ENCODE measurements around the gene RASA2. TPM values are rescaled to one million over a fixed set of nuclear protein-coding genes. Genes with fewer than 3 reads are reported as not detected.

RASA2 gene
- total and polyA plus RNA-seq, 9 of the 15 experiments (the other 6 are each of a cell fraction or from before 2014, with no cell fraction given): 2.0 to 12.8 (median 9.5) TPM

GRCh38 chr3:141526709-141527108, 39.9 kb downstream of the RASA2 start:
- no peaks in the 10 kb centered on the region for H3K9me1 ChIP-seq (ENCODE audit: control insufficient read depth, insufficient read depth, low read length)
- ATAC-seq: no peak
- no peak for FAIRE-seq
- no peak overlapping the region for H3K9ac ChIP-seq (ENCODE audit: insufficient read depth in 1 of 2, low read depth in 2 of 2, low read length in 2 of 2)
- H3K4me3 ChIP-seq: no peak overlapping the region
- CTCF ChIA-PET (ENCODE audit: low intra/inter-chr PET ratio): no interaction called here
- intact Hi-C loops (cut with micrococcal nuclease) (no loop called here), in situ Hi-C loops (cut with MboI) (no loop called here)
- H3K27me3 ChIP-seq (ENCODE audit: control insufficient read depth in 2 of 2, insufficient read depth in 2 of 2, low read length in 2 of 2): no peaks in the 10 kb centered on the region
- no peak for DNase-seq (ENCODE audit: extremely low read depth in 1 of 4, low spot score in 3 of 4)
- H3K9me3 ChIP-seq (replicated peaks; ENCODE audit: control insufficient read depth, insufficient read depth, low read depth, low read length): no peaks in the 10 kb centered on the region
- peaks cover 17% of the 10 kb centered on the region; the same call in 2 of the 3 replicates for H3K36me3 ChIP-seq (ENCODE audit: control insufficient read depth, insufficient read depth, low read length)
- H2AFZ ChIP-seq (ENCODE audit: low read depth, low read length): no peak overlapping the region
- H3K79me2 ChIP-seq (ENCODE audit: control insufficient read depth, insufficient read depth, low read length): no peaks in the 10 kb centered on the region
- no peak overlapping the region for H3K27ac ChIP-seq (ENCODE audit: extremely low read depth, low read depth, low read length)
- TF ChIP-seq ZNF124 (CRISPR knock-in tag; IDR thresholded peaks at IDR 0.05): no peak
- no peak for TF ChIP-seq CHD4 (IDR thresholded peaks at IDR 0.05; ENCODE audit: insufficient read depth, insufficient replicate concordance, low read depth, low read length, poor library complexity, severe bottlenecking)
- no peak for TF ChIP-seq BCL6 (CRISPR knock-in tag; IDR thresholded peaks at IDR 0.05)
- no TSS peak for BruUV-seq (replicated peaks)
- no peaks in the 10 kb centered on the region for H4K20me1 ChIP-seq (replicated peaks; ENCODE audit: control insufficient read depth, insufficient read depth, low read length)
- H3K4me1 ChIP-seq (replicated peaks in 1 of 2; ENCODE audit: control insufficient read depth in 2 of 2, insufficient read depth in 2 of 2, low read length in 2 of 2): no peaks in the 10 kb centered on the region
- no peak overlapping the region for H3K4me2 ChIP-seq (ENCODE audit: insufficient read depth, low read length)
- POLR2A ChIA-PET: interaction anchor here (1.9 kb wide), 1 partner anchor 11 kb away, joined by 4 read pairs; no protein-coding TSS in a partner anchor

GRCh38 chr3:141528800-141529199, 42.0 kb downstream of the RASA2 start:
- DNase-seq (ENCODE audit: extremely low read depth in 1 of 4, low spot score in 3 of 4): no peak
- WGBS (ENCODE audit: insufficient coverage, low coverage, missing lambda C conversion rate): 87% methylated on average over 1 of the region's 1 CpG
- H3K79me2 ChIP-seq (ENCODE audit: control insufficient read depth, insufficient read depth, low read length): no peaks in the 10 kb centered on the region
- no peaks in the 10 kb centered on the region for H3K4me1 ChIP-seq (replicated peaks in 1 of 2; ENCODE audit: control insufficient read depth in 2 of 2, insufficient read depth in 2 of 2, low read length in 2 of 2)
- no peak overlapping the region for H2AFZ ChIP-seq (ENCODE audit: low read depth, low read length)
- H3K27ac ChIP-seq (ENCODE audit: extremely low read depth, low read depth, low read length): no peak overlapping the region
- no peak overlapping the region for H3K4me3 ChIP-seq
- ChIA-PET POLR2A (no interaction called here), CTCF (ENCODE audit: low intra/inter-chr PET ratio) (no interaction called here)
- peaks cover 10% of the 10 kb centered on the region; the same call in 2 of the 3 replicates for H3K36me3 ChIP-seq (ENCODE audit: control insufficient read depth, insufficient read depth, low read length)
- no peak for ATAC-seq
- H3K9me3 ChIP-seq (replicated peaks; ENCODE audit: control insufficient read depth, insufficient read depth, low read depth, low read length): no peaks in the 10 kb centered on the region
- H4K20me1 ChIP-seq (replicated peaks; ENCODE audit: control insufficient read depth, insufficient read depth, low read length): no peaks in the 10 kb centered on the region
- no peak overlapping the region for H3K4me2 ChIP-seq (ENCODE audit: insufficient read depth, low read length)
- TF ChIP-seq TEAD2 (tag; IDR thresholded peaks at IDR 0.05) (no peak), XRCC4 (IDR thresholded peaks at IDR 0.05; ENCODE audit: extremely low read depth, insufficient read depth, insufficient read length) (no peak), FOXJ2 (tag; IDR thresholded peaks at IDR 0.05) (no peak), CAMTA2 (CRISPR knock-in tag; conservative IDR thresholded peaks at IDR 0.05) (no peak), BRCA1 (IDR thresholded peaks at IDR 0.05) (no peak), BRCA1 (CRISPR knock-in tag; IDR thresholded peaks at IDR 0.05) (no peak), EP300 (IDR thresholded peaks at IDR 0.05; ENCODE audit: low read length) (no peak), MTF1 (CRISPR knock-in tag; IDR thresholded peaks at IDR 0.05; ENCODE audit: borderline replicate concordance) (no peak), STAT6 (CRISPR knock-in tag; IDR thresholded peaks at IDR 0.05) (no peak), HEY1 (CRISPR knock-in tag; IDR thresholded peaks at IDR 0.05; ENCODE audit: borderline replicate concordance) (no peak), ZNF354B (CRISPR knock-in tag; IDR thresholded peaks at IDR 0.05) (no peak)
- H3K27me3 ChIP-seq (ENCODE audit: control insufficient read depth in 2 of 2, insufficient read depth in 2 of 2, low read length in 2 of 2): no peaks in the 10 kb centered on the region
- no TSS peak for BruUV-seq (replicated peaks)
- H3K9me1 ChIP-seq (ENCODE audit: control insufficient read depth, insufficient read depth, low read length): no peaks in the 10 kb centered on the region
- no peak overlapping the region for H3K9ac ChIP-seq (ENCODE audit: insufficient read depth in 1 of 2, low read depth in 2 of 2, low read length in 2 of 2)
- in situ Hi-C loops (cut with MboI) (no loop called here), intact Hi-C loops (cut with micrococcal nuclease) (no loop called here)
- no peak for FAIRE-seq

Measured in K562 (cell line).